K562 (cell line): ENCODE results near the gene IGF1R. TPM values are rescaled to one million over a fixed set of nuclear protein-coding genes. Genes with fewer than 3 reads are reported as not detected.

Experiments
- ATAC-seq: fragments of 200-7000 bp; cut with Tn5 transposase; 3 replicates; pipeline ENCODE4 v1.9.1; 2020; ENCODE audit warnings: moderate library complexity
- BruUV-seq: library from RNA; stranded (reverse); fragments of 400-500 nt; replicated peaks from 2 replicates; lab custom pipeline; 2021; lab: Mats Ljungman, UMichigan
- CTCF ChIA-PET: fragments of 300-600 bp; formaldehyde crosslinking; extraction: SDS; loops from one replicate; lab custom pipeline; 2021; ENCODE audit warnings: low intra/inter-chr PET ratio; lab: Yijun Ruan, JAX
- POLR2A ChIA-PET: fragments of 300-600, 350-650 bp; sonication (Branson Sonifier 250); formaldehyde crosslinking; extraction: SDS; loops from one replicate; lab custom pipeline; 2021; ENCODE audit warnings: antibody characterized with exemption, inconsistent platforms; lab: Yijun Ruan, JAX
- DNase-seq, 4 experiments: peaks; one replicate each; pipeline versions ENCODE4 v3.0.0 to v3.0.0-alpha.2; 2011 to 2018; ENCODE audit warnings: low spot score in 3 of 4, mixed read lengths in 3 of 4; ENCODE audit errors: extremely low read depth in 1 of 4
- FAIRE-seq: peaks from 2 replicates; lab custom pipeline; 2011; peaks lifted over from hg19 to GRCh38; lab: Jason Lieb, UNC
- H2AFZ ChIP-seq: 2 replicates; pipeline ENCODE4 v1.6.0; 2011; ENCODE audit warnings: low read depth, low read length, control low read depth, inconsistent platforms
- H3K27ac ChIP-seq: fragments of 200-600 bp; 3 replicates; pipeline ENCODE4 v1.8.0; 2011; ENCODE audit warnings: low read depth, mild to moderate bottlenecking, control low read depth, inconsistent platforms, low read length, moderate library complexity, mixed read lengths; ENCODE audit errors: extremely low read depth
- H3K27me3 ChIP-seq, 2 experiments: fragments of 300-600 bp in 1 of 2; 2 replicates in 1 of 2; 3 replicates in 1 of 2; pipeline versions ENCODE4 v1.6.0 to v1.8.0; 2011; ENCODE audit warnings: inconsistent platforms in 2 of 2, low read length in 2 of 2, mild to moderate bottlenecking in 1 of 2, mixed read lengths in 1 of 2, moderate library complexity in 1 of 2; ENCODE audit not compliant: control insufficient read depth in 2 of 2, insufficient read depth in 2 of 2
- H3K36me3 ChIP-seq: fragments of 300-600 bp; 3 replicates; pipeline ENCODE4 v1.8.0; 2011; ENCODE audit warnings: mild to moderate bottlenecking, low read length, inconsistent platforms; ENCODE audit not compliant: control insufficient read depth, insufficient read depth
- H3K4me1 ChIP-seq, 2 experiments: fragments of 200-600 bp in 1 of 2; replicated peaks in 1 of 2; 2 replicates in 1 of 2; 3 replicates in 1 of 2; pipeline versions ENCODE4 v1.5.1 to v1.8.0; 2011; ENCODE audit warnings: inconsistent platforms in 2 of 2, low read length in 2 of 2, mild to moderate bottlenecking in 1 of 2, mixed read lengths in 1 of 2, moderate library complexity in 1 of 2; ENCODE audit not compliant: control insufficient read depth in 2 of 2, insufficient read depth in 2 of 2
- H3K4me2 ChIP-seq: 2 replicates; pipeline ENCODE4 v1.6.1; 2011; ENCODE audit warnings: low read length, control low read depth, inconsistent platforms, mixed read lengths; ENCODE audit not compliant: insufficient read depth
- H3K4me3 ChIP-seq: fragments of 200-600 bp; sonication (generic), shearing (Covaris generic); 2 replicates; pipeline ENCODE4 v1.5.1; 2016; ENCODE audit warnings: control low read depth, inconsistent platforms
- H3K79me2 ChIP-seq: fragments of 200-600 bp; 3 replicates; pipeline ENCODE4 v1.8.0; 2011; ENCODE audit warnings: low read length, inconsistent platforms; ENCODE audit not compliant: control insufficient read depth, insufficient read depth
- H3K9ac ChIP-seq, 2 experiments: 2 replicates each; pipeline versions ENCODE4 v1.6.0 to v1.6.1; 2011; ENCODE audit warnings: low read depth in 2 of 2, low read length in 2 of 2, control low read depth in 1 of 2, inconsistent platforms in 1 of 2, mild to moderate bottlenecking in 1 of 2, mixed read lengths in 1 of 2; ENCODE audit not compliant: insufficient read depth in 1 of 2
- H3K9me1 ChIP-seq: one replicate; pipeline ENCODE4 v1.6.0; 2011; ENCODE audit warnings: inconsistent platforms, mild to moderate bottlenecking, low read length, moderate library complexity; ENCODE audit not compliant: control insufficient read depth, insufficient read depth
- H3K9me3 ChIP-seq: replicated peaks from 2 replicates; pipeline ENCODE4 v1.5.1; 2011; ENCODE audit warnings: low read depth, low read length, inconsistent platforms; ENCODE audit not compliant: control insufficient read depth, insufficient read depth
- H4K20me1 ChIP-seq: replicated peaks from 2 replicates; pipeline ENCODE4 v1.6.1; 2011; ENCODE audit warnings: low read length, inconsistent platforms, mixed read lengths; ENCODE audit not compliant: control insufficient read depth, insufficient read depth
- CXXC5 ChIP-seq: fragments of 250-450 bp; sonication (Bioruptor Pico); IDR thresholded peaks from 2 replicates; pipeline ENCODE4 v1.8.0; 2022; ENCODE audit warnings: inconsistent platforms, mild to moderate bottlenecking, moderate library complexity
- KDM5B ChIP-seq: fragments of 200-600 bp; sonication (generic); IDR thresholded peaks from 2 replicates; pipeline ENCODE4 v1.6.1; 2012; ENCODE audit warnings: low read depth, mild to moderate bottlenecking, moderate library complexity, low read length, control low read depth, inconsistent platforms; ENCODE audit not compliant: insufficient replicate concordance
- MCM3 ChIP-seq: fragments of 450-650 bp; IDR thresholded peaks from 2 replicates; pipeline ENCODE4 v1.6.1; 2016
- MYC ChIP-seq, 2 experiments: fragments of 250-450 bp in 1 of 2; sonication (Bioruptor Pico) in 1 of 2; IDR thresholded peaks; 2 replicates each; pipeline versions ENCODE4 v1.5.1 to v1.6.1; 2012 to 2021; ENCODE audit warnings: low read depth in 2 of 2, borderline replicate concordance in 1 of 2, improper control_type of control experiment in 1 of 2, low read length in 1 of 2, mild to moderate bottlenecking in 1 of 2, moderate library complexity in 1 of 2
- NR2C2 ChIP-seq, 2 experiments: fragments of 200-800 bp in 1 of 2; sonication (Bioruptor generic) in 1 of 2; sonication (generic) in 1 of 2; formaldehyde crosslinking in 1 of 2; IDR thresholded peaks; 2 replicates each; pipeline versions ENCODE4 v1.6.1 to v1.8.0; 2016 to 2022; ENCODE audit warnings: mild to moderate bottlenecking in 1 of 2, missing compliant biosample characterization in 1 of 2, missing genetic modification characterization in 1 of 2, missing genetic modification reagents in 1 of 2
- POLR2AphosphoS5 ChIP-seq: IDR thresholded peaks from 2 replicates; pipeline ENCODE4 v1.6.1; 2011; ENCODE audit warnings: mild to moderate bottlenecking, low read depth, low read length, moderate library complexity; ENCODE audit not compliant: control insufficient read depth, insufficient read depth
- TOE1 ChIP-seq, 2 experiments: fragments of 450-650 bp in 1 of 2; sonication (generic) in 1 of 2; formaldehyde crosslinking in 1 of 2; IDR thresholded peaks; 2 replicates each; pipeline versions ENCODE4 v1.7.1 to v1.8.0; 2016 to 2022; ENCODE audit warnings: borderline replicate concordance in 2 of 2, mild to moderate bottlenecking in 2 of 2, antibody characterized with exemption in 1 of 2, inconsistent platforms in 1 of 2, low read depth in 1 of 2, missing genetic modification reagents in 1 of 2, moderate library complexity in 1 of 2
- WHSC1 ChIP-seq: IDR thresholded peaks from one replicate; pipeline ENCODE4 v1.6.1; 2012; ENCODE audit warnings: low read length, control low read depth, inconsistent platforms
- WGBS: fragments of 100-300 bp; shearing (Covaris generic); methylation state at CpG from one replicate; pipeline ENCODE4 v1.1.6; 2016; ENCODE audit warnings: low coverage, mixed read lengths; ENCODE audit not compliant: insufficient coverage; ENCODE audit errors: missing lambda C conversion rate; 5-methylcytosine and 5-hydroxymethylcytosine counted together
- in situ Hi-C: fragments of 300-500 bp; cut with MboI; formaldehyde crosslinking; loops from 4 replicates; pipeline ENCODE4 v1.15.0; 2018; ENCODE audit warnings: inconsistent platforms, mixed read lengths
- intact Hi-C: fragments of 100-400 bp; cut with micrococcal nuclease; formaldehyde crosslinking; loops from 2 replicates; pipeline ENCODE4 v1.14.2; 2022
- polyA plus RNA-seq, 8 experiments: library from polyadenylated mRNA; depleted of rRNA in 4 of 8; stranded (reverse) in 5 of 8; unstranded in 3 of 8; fragments of >200 nt; fragmentation: Nextera tagmentation in 2 of 8; fragmentation: Illumina TruSeq in 1 of 8; extraction: Ambion mirVana in 2 of 8; extraction: Trizol in 1 of 8; gene quantifications; 2 replicates each; pipeline versions ENCODE4 v1.2.1 to v1.2.3, GENCODE V29; 2011 to 2014; ENCODE audit warnings: inconsistent platforms in 1 of 8, missing spikeins in 1 of 8
- total RNA-seq, 7 experiments: library from RNA; depleted of rRNA in 6 of 7; stranded (reverse); fragments of >200 nt in 6 of 7; fragmentation: Illumina TruSeq in 2 of 7; extraction: Trizol in 2 of 7; gene quantifications; 2 replicates each; pipeline versions ENCODE4 v1.2.1 to v1.2.3, GENCODE V29; 2011 to 2021; ENCODE audit warnings: low replicate concordance in 1 of 7
- TF ChIP-seq, protein P1 (sequence below): fragments of 150-350 bp; IDR thresholded peaks from 2 replicates; pipeline ENCODE4 v1.6.1; 2014; ENCODE audit warnings: low read depth, mild to moderate bottlenecking, low read length, borderline replicate concordance
- TF ChIP-seq, protein P2 (sequence below): sonication (generic); formaldehyde crosslinking; IDR thresholded peaks from 2 replicates; pipeline ENCODE4 v1.8.0; 2022; ENCODE audit warnings: mild to moderate bottlenecking, missing genetic modification reagents

IGF1R gene
- total and polyA plus RNA-seq, 9 of the 15 experiments (the other 6 are each of a cell fraction or from before 2014, with no cell fraction given) = 0.35 to 8.0 (median 1.6) TPM

DNA sequence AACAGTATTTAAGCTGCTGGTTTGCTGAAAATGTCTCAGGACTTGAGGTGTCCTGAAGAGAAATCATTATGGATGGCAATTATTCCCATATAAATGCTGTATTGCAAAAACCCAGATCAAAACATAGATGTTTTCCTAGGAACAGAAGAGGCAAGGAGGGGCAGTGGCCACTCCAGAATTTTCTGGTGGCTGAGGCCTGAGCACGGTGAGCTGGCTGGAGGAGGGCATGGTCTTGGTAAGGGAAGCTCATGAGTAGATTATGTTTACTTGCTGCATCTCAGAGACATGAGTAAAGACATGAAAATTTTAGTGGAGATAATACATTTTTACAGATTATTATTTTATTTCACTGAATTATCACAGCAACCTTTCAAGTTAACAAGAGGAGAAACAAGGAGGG lies 328.2 kb downstream of the IGF1R start:
- H3K79me2 ChIP-seq = no peaks in the 10 kb centered on the region
- H4K20me1 ChIP-seq = no peaks in the 10 kb centered on the region
- FAIRE-seq = no peak
- H3K9me1 ChIP-seq = no peaks in the 10 kb centered on the region
- peaks cover 0 to 2% of the 10 kb centered on the region in 2 experiments; a peak in 1 of 5 replicates for H3K27me3 ChIP-seq
- ChIA-PET POLR2A (interaction anchor here (0.7 to 1.5 kb wide), 2 partner anchors 8 to 12 kb away, joined by 3 read pairs; no protein-coding TSS in a partner anchor), CTCF (no interaction called here)
- intact Hi-C loops (no loop called here), in situ Hi-C loops (no loop called here)
- H3K4me3 ChIP-seq = no peak overlapping the region
- H3K27ac ChIP-seq = no peak overlapping the region
- H3K9me3 ChIP-seq = no peaks in the 10 kb centered on the region
- H3K9ac ChIP-seq = no peak overlapping the region
- DNase-seq = no peak
- 0% methylated on average over 1 of the region's 1 CpG for WGBS
- H3K4me2 ChIP-seq = no peak overlapping the region
- H2AFZ ChIP-seq = no peak overlapping the region
- no TSS peak for BruUV-seq
- H3K36me3 ChIP-seq = no peaks in the 10 kb centered on the region
- ATAC-seq = no peak
- no peaks in the 10 kb centered on the region for H3K4me1 ChIP-seq
- TF ChIP-seq, protein P1, sequence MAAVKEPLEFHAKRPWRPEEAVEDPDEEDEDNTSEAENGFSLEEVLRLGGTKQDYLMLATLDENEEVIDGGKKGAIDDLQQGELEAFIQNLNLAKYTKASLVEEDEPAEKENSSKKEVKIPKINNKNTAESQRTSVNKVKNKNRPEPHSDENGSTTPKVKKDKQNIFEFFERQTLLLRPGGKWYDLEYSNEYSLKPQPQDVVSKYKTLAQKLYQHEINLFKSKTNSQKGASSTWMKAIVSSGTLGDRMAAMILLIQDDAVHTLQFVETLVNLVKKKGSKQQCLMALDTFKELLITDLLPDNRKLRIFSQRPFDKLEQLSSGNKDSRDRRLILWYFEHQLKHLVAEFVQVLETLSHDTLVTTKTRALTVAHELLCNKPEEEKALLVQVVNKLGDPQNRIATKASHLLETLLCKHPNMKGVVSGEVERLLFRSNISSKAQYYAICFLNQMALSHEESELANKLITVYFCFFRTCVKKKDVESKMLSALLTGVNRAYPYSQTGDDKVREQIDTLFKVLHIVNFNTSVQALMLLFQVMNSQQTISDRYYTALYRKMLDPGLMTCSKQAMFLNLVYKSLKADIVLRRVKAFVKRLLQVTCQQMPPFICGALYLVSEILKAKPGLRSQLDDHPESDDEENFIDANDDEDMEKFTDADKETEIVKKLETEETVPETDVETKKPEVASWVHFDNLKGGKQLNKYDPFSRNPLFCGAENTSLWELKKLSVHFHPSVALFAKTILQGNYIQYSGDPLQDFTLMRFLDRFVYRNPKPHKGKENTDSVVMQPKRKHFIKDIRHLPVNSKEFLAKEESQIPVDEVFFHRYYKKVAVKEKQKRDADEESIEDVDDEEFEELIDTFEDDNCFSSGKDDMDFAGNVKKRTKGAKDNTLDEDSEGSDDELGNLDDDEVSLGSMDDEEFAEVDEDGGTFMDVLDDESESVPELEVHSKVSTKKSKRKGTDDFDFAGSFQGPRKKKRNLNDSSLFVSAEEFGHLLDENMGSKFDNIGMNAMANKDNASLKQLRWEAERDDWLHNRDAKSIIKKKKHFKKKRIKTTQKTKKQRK = no peak
- no peak for TF ChIP-seq WHSC1
- TF ChIP-seq MCM3 = no peak
- no peak for TF ChIP-seq NR2C2 (CRISPR knock-in tag; IDR thresholded peaks at IDR 0.05)
- no peak for TF ChIP-seq NR2C2 (tag; IDR thresholded peaks at IDR 0.05)
- TF ChIP-seq MYC (IDR thresholded peaks at IDR 0.05; ENCODE audit: low read depth, low read length) = no peak
- TF ChIP-seq MYC (CRISPR knock-in tag; IDR thresholded peaks at IDR 0.05; ENCODE audit: borderline replicate concordance, low read depth) = no peak
- no peak for TF ChIP-seq TOE1 (IDR thresholded peaks at IDR 0.05; ENCODE audit: borderline replicate concordance)
- TF ChIP-seq TOE1 (CRISPR knock-in tag; IDR thresholded peaks at IDR 0.05; ENCODE audit: borderline replicate concordance, low read depth) = no peak
- no peak for TF ChIP-seq POLR2AphosphoS5
- no peak for TF ChIP-seq CXXC5 (CRISPR knock-in tag)
- no peak for TF ChIP-seq KDM5B
- TF ChIP-seq, protein P2, sequence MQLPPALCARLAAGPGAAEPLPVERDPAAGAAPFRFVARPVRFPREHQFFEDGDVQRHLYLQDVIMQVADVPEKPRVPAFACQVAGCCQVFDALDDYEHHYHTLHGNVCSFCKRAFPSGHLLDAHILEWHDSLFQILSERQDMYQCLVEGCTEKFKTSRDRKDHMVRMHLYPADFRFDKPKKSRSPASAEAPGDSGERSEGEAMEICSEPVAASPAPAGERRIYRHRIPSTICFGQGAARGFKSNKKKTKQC (CRISPR knock-in tag) = no peak
